ENCODE measurements around the gene PPP1R9B.

DNA sequence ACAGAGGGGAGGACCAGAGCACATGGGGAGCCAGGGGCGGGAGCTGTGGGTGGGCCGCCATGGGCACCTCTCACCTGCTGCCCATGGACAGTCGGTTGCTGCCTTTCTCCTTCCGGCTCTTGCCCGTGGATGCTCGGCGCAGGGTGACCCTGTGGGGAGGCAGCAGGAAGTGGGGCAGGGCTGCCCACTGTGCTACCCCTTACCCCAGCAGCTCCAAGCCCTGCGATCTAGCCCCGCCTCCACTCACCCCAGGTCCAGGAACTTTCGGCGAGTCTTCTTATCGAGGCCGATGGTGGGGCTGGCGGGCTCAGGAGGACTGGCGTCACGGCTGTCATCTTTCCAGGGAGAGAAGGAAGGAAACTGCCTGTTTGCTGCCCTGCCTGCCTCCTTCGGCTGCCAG, 34.7 kb downstream of the PPP1R9B start:
- TF ChIP-seq POLR2A (IDR thresholded peaks at IDR 0.05), result no peak
- TF ChIP-seq, protein P1, sequence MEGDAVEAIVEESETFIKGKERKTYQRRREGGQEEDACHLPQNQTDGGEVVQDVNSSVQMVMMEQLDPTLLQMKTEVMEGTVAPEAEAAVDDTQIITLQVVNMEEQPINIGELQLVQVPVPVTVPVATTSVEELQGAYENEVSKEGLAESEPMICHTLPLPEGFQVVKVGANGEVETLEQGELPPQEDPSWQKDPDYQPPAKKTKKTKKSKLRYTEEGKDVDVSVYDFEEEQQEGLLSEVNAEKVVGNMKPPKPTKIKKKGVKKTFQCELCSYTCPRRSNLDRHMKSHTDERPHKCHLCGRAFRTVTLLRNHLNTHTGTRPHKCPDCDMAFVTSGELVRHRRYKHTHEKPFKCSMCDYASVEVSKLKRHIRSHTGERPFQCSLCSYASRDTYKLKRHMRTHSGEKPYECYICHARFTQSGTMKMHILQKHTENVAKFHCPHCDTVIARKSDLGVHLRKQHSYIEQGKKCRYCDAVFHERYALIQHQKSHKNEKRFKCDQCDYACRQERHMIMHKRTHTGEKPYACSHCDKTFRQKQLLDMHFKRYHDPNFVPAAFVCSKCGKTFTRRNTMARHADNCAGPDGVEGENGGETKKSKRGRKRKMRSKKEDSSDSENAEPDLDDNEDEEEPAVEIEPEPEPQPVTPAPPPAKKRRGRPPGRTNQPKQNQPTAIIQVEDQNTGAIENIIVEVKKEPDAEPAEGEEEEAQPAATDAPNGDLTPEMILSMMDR (IDR thresholded peaks at IDR 0.05), result no peak
- no peak for TF ChIP-seq POLR2AphosphoS5 (IDR thresholded peaks at IDR 0.05)

Measured in prostate gland (tissue), 2 donors.